ENCODE data around the gene RBM20.

DNA sequence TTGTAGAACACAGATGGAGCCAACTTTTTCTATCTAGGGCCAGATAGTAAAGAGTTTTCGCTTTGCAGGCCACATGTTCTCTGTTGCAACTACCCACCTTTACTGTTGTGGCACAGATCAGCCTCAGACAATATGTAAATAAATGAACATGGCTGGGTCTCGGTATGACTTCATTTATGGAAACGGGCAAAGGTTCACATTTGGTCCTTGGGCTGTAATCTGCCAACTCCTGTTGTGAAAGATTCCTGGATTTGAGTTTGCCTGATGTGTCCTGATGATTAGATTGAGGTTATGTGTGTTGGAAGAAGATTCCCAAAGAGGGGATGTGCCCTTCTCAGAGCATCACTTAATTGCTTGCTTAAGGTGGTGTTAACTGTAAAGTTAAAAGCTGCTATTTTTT, 38.2 kb downstream of the RBM20 start:
- TF ChIP-seq POLR2A (IDR thresholded peaks at IDR 0.05) = no peak
- TF ChIP-seq, protein P1, sequence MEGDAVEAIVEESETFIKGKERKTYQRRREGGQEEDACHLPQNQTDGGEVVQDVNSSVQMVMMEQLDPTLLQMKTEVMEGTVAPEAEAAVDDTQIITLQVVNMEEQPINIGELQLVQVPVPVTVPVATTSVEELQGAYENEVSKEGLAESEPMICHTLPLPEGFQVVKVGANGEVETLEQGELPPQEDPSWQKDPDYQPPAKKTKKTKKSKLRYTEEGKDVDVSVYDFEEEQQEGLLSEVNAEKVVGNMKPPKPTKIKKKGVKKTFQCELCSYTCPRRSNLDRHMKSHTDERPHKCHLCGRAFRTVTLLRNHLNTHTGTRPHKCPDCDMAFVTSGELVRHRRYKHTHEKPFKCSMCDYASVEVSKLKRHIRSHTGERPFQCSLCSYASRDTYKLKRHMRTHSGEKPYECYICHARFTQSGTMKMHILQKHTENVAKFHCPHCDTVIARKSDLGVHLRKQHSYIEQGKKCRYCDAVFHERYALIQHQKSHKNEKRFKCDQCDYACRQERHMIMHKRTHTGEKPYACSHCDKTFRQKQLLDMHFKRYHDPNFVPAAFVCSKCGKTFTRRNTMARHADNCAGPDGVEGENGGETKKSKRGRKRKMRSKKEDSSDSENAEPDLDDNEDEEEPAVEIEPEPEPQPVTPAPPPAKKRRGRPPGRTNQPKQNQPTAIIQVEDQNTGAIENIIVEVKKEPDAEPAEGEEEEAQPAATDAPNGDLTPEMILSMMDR (IDR thresholded peaks at IDR 0.05) = no peak

Data from uterus (tissue), 2 donors.